ENCODE results near the gene ROGDI. TPM values are rescaled to one million over a fixed set of nuclear protein-coding genes. Genes with fewer than 3 reads are reported as not detected.

Gene ROGDI
- polyA plus RNA-seq, 1 of the 3 experiments (the other 2 are of a cell fraction) = 33.6 TPM

- no peak overlapping the region for H3K4me2 ChIP-seq
- no peak for DNase-seq
- WGBS (ENCODE audit: low lambda C conversion rate) = 100% methylated on average over 4 of the region's 4 CpGs
- H3K4me3 ChIP-seq (ENCODE audit: low read depth in 2 of 2, low read length in 1 of 2) = no peak overlapping the region
- no peaks in the 10 kb centered on the region for H4K20me1 ChIP-seq (ENCODE audit: insufficient read depth)
- no peak overlapping the region for H3K27ac ChIP-seq (ENCODE audit: low read depth in 2 of 2, low read length in 1 of 2)
- no peaks in the 10 kb centered on the region for H3K9me3 ChIP-seq
- ChIA-PET CTCF (interaction anchor here (1.5 to 2.0 kb wide), 2 partner anchors 15 to 110 kb away, joined by 3 to 6 read pairs; no protein-coding TSS in a partner anchor), POLR2A (no interaction called here)
- no peaks in the 10 kb centered on the region for H3K79me2 ChIP-seq (ENCODE audit: insufficient read depth)
- H2AFZ ChIP-seq (ENCODE audit: low read depth) = no peak overlapping the region
- H3K27me3 ChIP-seq (ENCODE audit: insufficient read depth) = no peaks in the 10 kb centered on the region
- no peak overlapping the region for H3K9ac ChIP-seq
- H3K9me2 ChIP-seq = no peaks in the 10 kb centered on the region
- H3K36me3 ChIP-seq (replicated peaks in 1 of 2; ENCODE audit: control insufficient read depth in 1 of 2, insufficient read depth in 2 of 2, low read length in 1 of 2) = peaks cover 57 to 71% of the 10 kb centered on the region in 2 experiments
- TF ChIP-seq GATA2 (CRISPR knock-in tag; IDR thresholded peaks at IDR 0.05) = no peak
- TF ChIP-seq RXRA (IDR thresholded peaks at IDR 0.05; ENCODE audit: borderline replicate concordance, low read depth) = no peak
- no peak for TF ChIP-seq USF2 (IDR thresholded peaks at IDR 0.05; ENCODE audit: borderline replicate concordance, low read depth, low read length)
- TF ChIP-seq SMC3 (IDR thresholded peaks at IDR 0.05; ENCODE audit: low read depth, low read length) = no peak
- no peak for TF ChIP-seq TCF12 (IDR thresholded peaks at IDR 0.05)
- TF ChIP-seq MXI1 (IDR thresholded peaks at IDR 0.05; ENCODE audit: low read depth, low read length) = no peak
- H3F3A ChIP-seq (replicated peaks; ENCODE audit: insufficient read depth) = no peaks in the 10 kb centered on the region
- no peaks in the 10 kb centered on the region for H3K4me1 ChIP-seq (ENCODE audit: control insufficient read depth in 1 of 2, insufficient read depth in 2 of 2, low read depth in 1 of 2, low read length in 1 of 2)
Measured at GRCh38 chr16:4826526-4826925, 24.1 kb upstream of the ROGDI start.

- H3K4me3 ChIP-seq (ENCODE audit: low read depth in 2 of 2, low read length in 1 of 2) = no peak overlapping the region
- TF ChIP-seq ELF1 (IDR thresholded peaks at IDR 0.05) (no peak), FOSL2 (IDR thresholded peaks at IDR 0.05; ENCODE audit: borderline replicate concordance, low read depth) (no peak), PBX3 (IDR thresholded peaks at IDR 0.05) (no peak), TEAD4 (IDR thresholded peaks at IDR 0.05; ENCODE audit: borderline replicate concordance, insufficient read depth) (no peak)
- H4K20me1 ChIP-seq (ENCODE audit: insufficient read depth) = no peaks in the 10 kb centered on the region
- no peaks in the 10 kb centered on the region for H3K27me3 ChIP-seq (ENCODE audit: insufficient read depth)
- no peak for DNase-seq
- H3K4me1 ChIP-seq (ENCODE audit: control insufficient read depth in 1 of 2, insufficient read depth in 2 of 2, low read depth in 1 of 2, low read length in 1 of 2) = no peaks in the 10 kb centered on the region
- CTCF ChIA-PET = interaction anchor here (0.9 kb wide), 2 partner anchors 9 to 131 kb away, joined by 3 read pairs; no protein-coding TSS in a partner anchor
- H2AFZ ChIP-seq (ENCODE audit: low read depth) = no peak overlapping the region
- H3K9me2 ChIP-seq = no peaks in the 10 kb centered on the region
- H3K79me2 ChIP-seq (ENCODE audit: insufficient read depth) = no peaks in the 10 kb centered on the region
- 95% methylated on average over 8 of the region's 8 CpGs for WGBS (ENCODE audit: low lambda C conversion rate)
- H3K4me2 ChIP-seq = no peak overlapping the region
- H3K27ac ChIP-seq (ENCODE audit: low read depth in 2 of 2, low read length in 1 of 2) = no peak overlapping the region
- no peaks in the 10 kb centered on the region for H3K9me3 ChIP-seq
- no peak overlapping the region for H3K9ac ChIP-seq
- peaks cover 62 to 71% of the 10 kb centered on the region in 2 experiments for H3K36me3 ChIP-seq (replicated peaks in 1 of 2; ENCODE audit: control insufficient read depth in 1 of 2, insufficient read depth in 2 of 2, low read length in 1 of 2)
- POLR2A ChIA-PET = no interaction called here
- no peaks in the 10 kb centered on the region for H3F3A ChIP-seq (replicated peaks; ENCODE audit: insufficient read depth)
Measured at GRCh38 chr16:4825196-4825595, 22.8 kb upstream of the ROGDI start.

- no peak overlapping the region for H3K27ac ChIP-seq (ENCODE audit: low read depth in 2 of 2, low read length in 1 of 2)
- no peaks in the 10 kb centered on the region for H3K9me2 ChIP-seq
- no peak overlapping the region for H3K9ac ChIP-seq
- H3K4me1 ChIP-seq (ENCODE audit: control insufficient read depth in 1 of 2, insufficient read depth in 2 of 2, low read depth in 1 of 2, low read length in 1 of 2) = no peaks in the 10 kb centered on the region
- no peak overlapping the region for H3K4me2 ChIP-seq
- no peaks in the 10 kb centered on the region for H3K9me3 ChIP-seq
- CTCF ChIA-PET = interaction anchor here (1.4 kb wide), 1 partner anchor 126 kb away, joined by 3 read pairs; no protein-coding TSS in a partner anchor
- no peak for DNase-seq
- peaks cover 53 to 55% of the 10 kb centered on the region in 2 experiments for H3K36me3 ChIP-seq (replicated peaks in 1 of 2; ENCODE audit: control insufficient read depth in 1 of 2, insufficient read depth in 2 of 2, low read length in 1 of 2)
- H3K4me3 ChIP-seq (ENCODE audit: low read depth in 2 of 2, low read length in 1 of 2) = no peak overlapping the region
- H3F3A ChIP-seq (replicated peaks; ENCODE audit: insufficient read depth) = no peaks in the 10 kb centered on the region
- WGBS (ENCODE audit: low lambda C conversion rate) = 92% methylated on average over 3 of the region's 6 CpGs
- POLR2A ChIA-PET = no interaction called here
- no peaks in the 10 kb centered on the region for H4K20me1 ChIP-seq (ENCODE audit: insufficient read depth)
- no peak overlapping the region for H2AFZ ChIP-seq (ENCODE audit: low read depth)
- H3K27me3 ChIP-seq (ENCODE audit: insufficient read depth) = no peaks in the 10 kb centered on the region
- TF ChIP-seq MXI1 (IDR thresholded peaks at IDR 0.05; ENCODE audit: low read depth, low read length) (no peak), EZH2phosphoT487 (IDR thresholded peaks at IDR 0.05; ENCODE audit: borderline replicate concordance, low read depth) (no peak), YY1 (IDR thresholded peaks at IDR 0.05; ENCODE audit: low read depth) (no peak), NRF1 (IDR thresholded peaks at IDR 0.05; ENCODE audit: low read depth, low read length) (no peak), NFIC (IDR thresholded peaks at IDR 0.05; ENCODE audit: borderline replicate concordance) (no peak), ELF1 (IDR thresholded peaks at IDR 0.05) (no peak)
- no peaks in the 10 kb centered on the region for H3K79me2 ChIP-seq (ENCODE audit: insufficient read depth)
Measured at GRCh38 chr16:4820652-4821051, 18.2 kb upstream of the ROGDI start.
